Mesenchymal stem cell (in vitro differentiated cells and primary cell): Measurements from ENCODE around the gene RPS6KA2.

Source experiments
- DNase-seq: peaks from one replicate; pipeline ENCODE4 v3.0.0-alpha.2; 2013
- H2AFZ ChIP-seq: one replicate; pipeline ENCODE4 v1.6.1; 2013; ENCODE audit warnings: low read depth, mild to moderate bottlenecking, control low read depth, inconsistent platforms, low read length, moderate library complexity
- H2AK5ac ChIP-seq: 2 replicates; pipeline ENCODE4 v1.6.1; 2013; ENCODE audit warnings: low read length, moderate library complexity, mild to moderate bottlenecking, inconsistent platforms; ENCODE audit not compliant: severe bottlenecking
- H2BK120ac ChIP-seq: one replicate; pipeline ENCODE4 v1.6.1; 2013; ENCODE audit warnings: low read depth, mild to moderate bottlenecking, inconsistent platforms, low read length, moderate library complexity
- H2BK12ac ChIP-seq, 2 experiments: one replicate each; pipeline ENCODE4 v1.6.1; 2013; ENCODE audit warnings: inconsistent platforms in 2 of 2, low read length in 2 of 2, mild to moderate bottlenecking in 2 of 2, moderate library complexity in 2 of 2, control low read depth in 1 of 2
- H2BK15ac ChIP-seq: one replicate; pipeline ENCODE4 v1.6.1; 2013; ENCODE audit warnings: mild to moderate bottlenecking, low read depth, inconsistent platforms; ENCODE audit not compliant: poor library complexity, severe bottlenecking
- H2BK5ac ChIP-seq: 2 replicates; pipeline ENCODE4 v1.6.1; 2013; ENCODE audit warnings: low read depth, mild to moderate bottlenecking, low read length, control low read depth, inconsistent platforms; ENCODE audit not compliant: poor library complexity, severe bottlenecking
- H3K14ac ChIP-seq, 2 experiments: one replicate each; pipeline ENCODE4 v1.6.1; 2013; ENCODE audit warnings: inconsistent platforms in 2 of 2, low read length in 2 of 2, control low read depth in 1 of 2, mild to moderate bottlenecking in 1 of 2, moderate library complexity in 1 of 2
- H3K18ac ChIP-seq, 2 experiments: one replicate each; pipeline ENCODE4 v1.6.1; 2013; ENCODE audit warnings: inconsistent platforms in 2 of 2, low read length in 2 of 2, control low read depth in 1 of 2, low read depth in 1 of 2, mild to moderate bottlenecking in 1 of 2
- H3K23ac ChIP-seq, 2 experiments: one replicate each; pipeline ENCODE4 v1.6.1; 2013; ENCODE audit warnings: inconsistent platforms in 2 of 2, low read length in 2 of 2, mild to moderate bottlenecking in 2 of 2, moderate library complexity in 2 of 2, control low read depth in 1 of 2
- H3K27ac ChIP-seq: 2 replicates; pipeline ENCODE4 v1.5.1; 2013; ENCODE audit warnings: mild to moderate bottlenecking, moderate library complexity, low read length, control low read depth, inconsistent platforms; ENCODE audit not compliant: poor library complexity, severe bottlenecking
- H3K27me3 ChIP-seq, 2 experiments: 2 replicates each; pipeline versions ENCODE4 v1.6.1 to v1.7.0; 2013; ENCODE audit warnings: low read length in 2 of 2, mild to moderate bottlenecking in 2 of 2, moderate library complexity in 2 of 2, control low read depth in 1 of 2, inconsistent platforms in 1 of 2; ENCODE audit not compliant: control insufficient read depth in 1 of 2, insufficient read depth in 1 of 2
- H3K36me3 ChIP-seq, 2 experiments: 2 replicates each; pipeline versions ENCODE4 v1.6.1 to v1.7.0; 2013; ENCODE audit warnings: low read length in 2 of 2, control low read depth in 1 of 2, inconsistent platforms in 1 of 2, low read depth in 1 of 2, mild to moderate bottlenecking in 1 of 2; ENCODE audit not compliant: insufficient read depth in 2 of 2, control insufficient read depth in 1 of 2
- H3K4ac ChIP-seq, 2 experiments: one replicate each; pipeline ENCODE4 v1.6.1; 2013; ENCODE audit warnings: inconsistent platforms in 2 of 2, low read length in 2 of 2, mild to moderate bottlenecking in 2 of 2, moderate library complexity in 2 of 2, control low read depth in 1 of 2, low read depth in 1 of 2
- H3K4me1 ChIP-seq: 2 replicates; pipeline ENCODE4 v1.6.1; 2013; ENCODE audit warnings: low read depth, low read length, control low read depth; ENCODE audit not compliant: control insufficient read depth, insufficient read depth
- H3K4me2 ChIP-seq: 2 replicates; pipeline ENCODE4 v1.6.1; 2013; ENCODE audit warnings: low read length, mild to moderate bottlenecking, inconsistent platforms; ENCODE audit not compliant: poor library complexity, severe bottlenecking
- H3K4me3 ChIP-seq, 2 experiments: 2 replicates each; pipeline versions ENCODE4 v1.5.1 to v1.7.0; 2013; ENCODE audit warnings: low read length in 2 of 2, mild to moderate bottlenecking in 2 of 2, control low read depth in 1 of 2, low read depth in 1 of 2; ENCODE audit not compliant: insufficient read depth in 1 of 2
- H3K79me1 ChIP-seq: replicated peaks from 2 replicates; pipeline ENCODE4 v1.6.1; 2013; ENCODE audit warnings: mild to moderate bottlenecking, control low read depth, low read length, inconsistent platforms; ENCODE audit not compliant: poor library complexity, severe bottlenecking
- H3K9ac ChIP-seq: 2 replicates; pipeline ENCODE4 v1.7.0; 2013; ENCODE audit warnings: mild to moderate bottlenecking, low read length, moderate library complexity
- H3K9me3 ChIP-seq: 2 replicates; pipeline ENCODE4 v1.7.0; 2013; ENCODE audit warnings: mild to moderate bottlenecking, low read length; ENCODE audit not compliant: control insufficient read depth
- H4K8ac ChIP-seq: one replicate; pipeline ENCODE4 v1.6.1; 2013; ENCODE audit warnings: inconsistent platforms, mild to moderate bottlenecking, low read length, moderate library complexity
- H4K91ac ChIP-seq: one replicate; pipeline ENCODE4 v1.6.1; 2013; ENCODE audit warnings: mild to moderate bottlenecking, low read length, inconsistent platforms
- WGBS: methylation state at CpG from one replicate; pipeline ENCODE4 v1.1.7; 2013; ENCODE audit warnings: mixed read lengths; 5-methylcytosine and 5-hydroxymethylcytosine counted together

RPS6KA2 gene

DNA sequence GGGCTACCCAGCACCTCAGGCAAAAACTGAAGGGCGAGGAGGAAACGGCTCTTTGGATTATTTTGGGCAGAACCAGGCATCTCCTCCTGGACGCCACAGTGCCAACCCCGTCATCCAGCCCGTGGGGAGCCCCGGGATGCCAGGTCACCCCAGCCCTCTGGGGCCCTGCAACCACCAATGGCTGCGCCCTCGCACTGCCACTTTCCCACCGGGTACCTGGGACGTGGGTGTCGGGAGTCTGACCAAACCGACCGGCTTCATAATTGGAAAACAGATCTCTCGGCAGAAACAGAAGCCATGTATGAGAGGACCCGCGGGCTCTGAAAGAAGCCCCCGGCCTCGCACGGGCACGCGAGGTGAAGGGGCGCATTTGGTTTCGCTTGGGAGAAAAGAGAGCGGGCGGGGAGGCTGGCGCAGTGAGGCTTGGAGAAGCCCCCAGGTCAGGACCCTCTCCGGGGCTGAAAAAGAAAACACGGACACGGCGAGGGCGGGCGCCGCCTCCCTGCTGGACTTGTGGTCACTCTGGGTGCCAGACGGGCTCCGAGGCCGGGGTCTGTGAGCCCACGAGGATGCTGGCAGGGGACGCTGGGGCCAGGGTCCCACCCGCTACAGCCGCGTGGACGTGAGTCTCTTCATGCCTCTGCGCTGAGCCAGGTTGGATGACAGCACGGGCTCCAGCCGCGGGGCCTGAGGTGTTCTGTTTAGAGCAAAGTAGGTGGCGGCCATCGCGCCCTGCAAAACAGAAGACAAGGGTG, 214.7 kb downstream of the RPS6KA2 start:
- H3K27ac ChIP-seq = no peak overlapping the region
- H3K4ac ChIP-seq = no peak overlapping the region
- H2BK15ac ChIP-seq = no peak overlapping the region
- no peak overlapping the region for H4K91ac ChIP-seq
- H4K8ac ChIP-seq = no peak overlapping the region
- no peak overlapping the region for H2AK5ac ChIP-seq
- H2AFZ ChIP-seq = no peak overlapping the region
- no peaks in the 10 kb centered on the region for H3K27me3 ChIP-seq
- no peak overlapping the region for H2BK5ac ChIP-seq
- no peak overlapping the region for H2BK120ac ChIP-seq
- H3K9me3 ChIP-seq = no peaks in the 10 kb centered on the region
- H3K36me3 ChIP-seq = peaks cover 6 to 13% of the 10 kb centered on the region in 2 experiments
- no peaks in the 10 kb centered on the region for H3K79me1 ChIP-seq
- no peak overlapping the region for H3K4me3 ChIP-seq
- 96% methylated on average over 49 of the region's 49 CpGs for WGBS
- no peak overlapping the region for H3K4me2 ChIP-seq
- no peak overlapping the region for H3K9ac ChIP-seq
- no peak overlapping the region for H3K18ac ChIP-seq
- H3K14ac ChIP-seq = no peak overlapping the region
- no peak overlapping the region for H2BK12ac ChIP-seq
- DNase-seq = no peak
- H3K23ac ChIP-seq = no peak overlapping the region
- H3K4me1 ChIP-seq = peaks cover 2% of the 10 kb centered on the region

GRCh38 chr6:166411721-166412151, 215.3 kb downstream of the RPS6KA2 start:
- H3K23ac ChIP-seq = no peak overlapping the region
- H3K4me2 ChIP-seq = no peak overlapping the region
- no peak overlapping the region for H3K14ac ChIP-seq
- no peak overlapping the region for H3K18ac ChIP-seq
- H3K27me3 ChIP-seq = no peaks in the 10 kb centered on the region
- DNase-seq = no peak
- H2AFZ ChIP-seq = no peak overlapping the region
- H4K91ac ChIP-seq = no peak overlapping the region
- H3K79me1 ChIP-seq = no peaks in the 10 kb centered on the region
- no peak overlapping the region for H3K9ac ChIP-seq
- H3K4me1 ChIP-seq = peaks cover 2% of the 10 kb centered on the region
- H3K27ac ChIP-seq = no peak overlapping the region
- no peak overlapping the region for H2BK120ac ChIP-seq
- H3K9me3 ChIP-seq = no peaks in the 10 kb centered on the region
- peaks cover 6 to 13% of the 10 kb centered on the region in 2 experiments for H3K36me3 ChIP-seq
- no peak overlapping the region for H2BK5ac ChIP-seq
- no peak overlapping the region for H3K4ac ChIP-seq
- no peak overlapping the region for H4K8ac ChIP-seq
- 91% methylated on average over 12 of the region's 12 CpGs for WGBS
- H2BK12ac ChIP-seq = no peak overlapping the region
- H2BK15ac ChIP-seq = no peak overlapping the region
- H3K4me3 ChIP-seq = no peak overlapping the region
- H2AK5ac ChIP-seq = no peak overlapping the region

DNA sequence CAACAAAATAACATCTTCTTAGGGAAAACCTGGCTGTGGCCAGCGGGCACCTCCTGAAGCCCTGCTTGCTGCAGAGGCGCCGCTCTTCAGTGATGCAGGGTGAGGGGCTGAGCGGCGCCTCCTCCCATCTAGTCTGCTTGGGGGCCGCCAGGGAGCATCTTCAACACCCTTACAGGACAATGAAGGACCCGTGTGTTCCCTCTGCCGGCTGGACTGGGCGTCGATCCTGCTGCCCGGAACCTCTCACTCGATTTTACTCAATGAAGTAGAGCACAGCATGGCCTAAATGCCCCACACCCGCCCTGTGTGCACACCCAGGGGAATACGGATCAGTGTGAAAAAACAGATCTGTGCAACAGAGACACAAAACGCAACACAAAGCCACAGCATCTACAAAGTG, 215.8 kb downstream of the RPS6KA2 start:
- Histone ChIP-seq H3K27ac (no peak overlapping the region), H3K4me2 (no peak overlapping the region), H3K4me3 (no peak overlapping the region), H2BK120ac (no peak overlapping the region), H3K9me3 (no peaks in the 10 kb centered on the region), H3K18ac (no peak overlapping the region), H2BK12ac (no peak overlapping the region), H3K79me1 (no peaks in the 10 kb centered on the region), H2AFZ (no peak overlapping the region), H3K23ac (no peak overlapping the region), H2AK5ac (no peak overlapping the region), H4K91ac (no peak overlapping the region), H2BK5ac (no peak overlapping the region), H4K8ac (peak overlapping the region; percentile 55), H3K4ac (no peak overlapping the region), H3K14ac (no peak overlapping the region), H3K27me3 (no peaks in the 10 kb centered on the region), H3K36me3 (peaks cover 6 to 13% of the 10 kb centered on the region in 2 experiments), H3K4me1 (peaks cover 2% of the 10 kb centered on the region), H3K9ac (no peak overlapping the region), H2BK15ac (no peak overlapping the region)
- DNase-seq = no peak
- WGBS = 95% methylated on average over 15 of the region's 15 CpGs

DNA sequence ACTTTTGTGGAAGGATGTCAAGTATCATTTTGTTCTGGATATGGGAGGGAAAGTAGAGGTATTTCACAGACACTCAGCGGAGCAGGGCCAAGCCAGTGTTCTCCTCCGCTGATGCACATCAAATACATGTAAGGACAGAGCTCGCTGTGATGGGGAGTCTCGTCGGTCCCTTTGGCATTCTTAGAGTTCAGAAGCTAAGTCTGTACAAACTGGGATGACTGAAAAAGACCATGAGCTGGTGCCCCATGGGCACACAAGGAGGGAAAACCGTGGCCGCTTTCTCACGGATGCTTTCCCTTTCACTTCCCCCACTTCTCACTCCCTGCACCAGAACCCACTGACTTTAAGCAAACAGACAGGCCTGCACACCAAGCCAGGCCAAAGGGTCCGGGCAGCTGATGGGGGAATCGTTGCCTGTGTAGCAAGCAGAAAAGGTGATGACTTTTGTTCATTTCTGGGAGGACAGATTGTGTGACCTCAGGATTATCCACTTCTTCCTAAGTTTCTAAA, 216.6 kb downstream of the RPS6KA2 start:
- H2BK15ac ChIP-seq = peak overlapping the region; percentile 18
- WGBS = 89% methylated on average over 8 of the region's 10 CpGs
- H3K18ac ChIP-seq = no peak overlapping the region

More for the DNA sequence above, 216.6 kb downstream of the RPS6KA2 start:
- no peaks in the 10 kb centered on the region for H3K9me3 ChIP-seq
- H3K4ac ChIP-seq = no peak overlapping the region
- no peaks in the 10 kb centered on the region for H3K79me1 ChIP-seq
- H2BK120ac ChIP-seq = no peak overlapping the region
- H4K8ac ChIP-seq = no peak overlapping the region
- no peaks in the 10 kb centered on the region for H3K27me3 ChIP-seq
- H3K9ac ChIP-seq = no peak overlapping the region
- no peak overlapping the region for H3K4me2 ChIP-seq
- no peak overlapping the region for H3K14ac ChIP-seq
- H2BK12ac ChIP-seq = no peak overlapping the region
- H4K91ac ChIP-seq = no peak overlapping the region
- H3K36me3 ChIP-seq = peaks cover 6 to 13% of the 10 kb centered on the region in 2 experiments
- peaks cover 2% of the 10 kb centered on the region for H3K4me1 ChIP-seq
- no peak overlapping the region for H2AK5ac ChIP-seq
- H2AFZ ChIP-seq = no peak overlapping the region
- no peak for DNase-seq
- no peak overlapping the region for H3K4me3 ChIP-seq
- H3K23ac ChIP-seq = no peak overlapping the region
- no peak overlapping the region for H2BK5ac ChIP-seq
- H3K27ac ChIP-seq = no peak overlapping the region
